ENCODE data around the gene HPX. TPM values are rescaled to one million over a fixed set of nuclear protein-coding genes. Genes with fewer than 3 reads are reported as not detected.
A peak's percentile ranks its signal among the peaks of the same experiment; 100 is the strongest.

The HPX gene
- total and polyA plus RNA-seq, 2 of the 13 experiments (the other 11 are each of a cell fraction or from before 2014, with no cell fraction given) = 9.2 to 57.4 TPM

GRCh38 chr11:6481012-6481923 lies 40.5 kb upstream of the HPX start, which contains the start of the genes ARFIP2 and TIMM10B (continued):
- TF ChIP-seq ZNF34 (CRISPR knock-in tag; IDR thresholded peaks at IDR 0.05; ENCODE audit: borderline replicate concordance) = 0 out of 2 replicates have a peak, but pooled peaks have one; percentile 32
- TF ChIP-seq YEATS2 (CRISPR knock-in tag; IDR thresholded peaks at IDR 0.05; ENCODE audit: borderline replicate concordance) = peak; percentile 91; the same call in 1 of the 2 replicates
- TF ChIP-seq TBL1XR1 (IDR thresholded peaks at IDR 0.05; ENCODE audit: borderline replicate concordance, low read length, partially characterized antibody) = no peak
- TF ChIP-seq NR1H2 (CRISPR knock-in tag; IDR thresholded peaks at IDR 0.05; ENCODE audit: borderline replicate concordance, low read depth) = peak; percentile 68; the same call in 1 of the 2 replicates
- TF ChIP-seq, protein P1, sequence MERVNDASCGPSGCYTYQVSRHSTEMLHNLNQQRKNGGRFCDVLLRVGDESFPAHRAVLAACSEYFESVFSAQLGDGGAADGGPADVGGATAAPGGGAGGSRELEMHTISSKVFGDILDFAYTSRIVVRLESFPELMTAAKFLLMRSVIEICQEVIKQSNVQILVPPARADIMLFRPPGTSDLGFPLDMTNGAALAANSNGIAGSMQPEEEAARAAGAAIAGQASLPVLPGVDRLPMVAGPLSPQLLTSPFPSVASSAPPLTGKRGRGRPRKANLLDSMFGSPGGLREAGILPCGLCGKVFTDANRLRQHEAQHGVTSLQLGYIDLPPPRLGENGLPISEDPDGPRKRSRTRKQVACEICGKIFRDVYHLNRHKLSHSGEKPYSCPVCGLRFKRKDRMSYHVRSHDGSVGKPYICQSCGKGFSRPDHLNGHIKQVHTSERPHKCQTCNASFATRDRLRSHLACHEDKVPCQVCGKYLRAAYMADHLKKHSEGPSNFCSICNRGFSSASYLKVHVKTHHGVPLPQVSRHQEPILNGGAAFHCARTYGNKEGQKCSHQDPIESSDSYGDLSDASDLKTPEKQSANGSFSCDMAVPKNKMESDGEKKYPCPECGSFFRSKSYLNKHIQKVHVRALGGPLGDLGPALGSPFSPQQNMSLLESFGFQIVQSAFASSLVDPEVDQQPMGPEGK (CRISPR knock-in tag; IDR thresholded peaks at IDR 0.05) = no peak
- TF ChIP-seq, protein P2, sequence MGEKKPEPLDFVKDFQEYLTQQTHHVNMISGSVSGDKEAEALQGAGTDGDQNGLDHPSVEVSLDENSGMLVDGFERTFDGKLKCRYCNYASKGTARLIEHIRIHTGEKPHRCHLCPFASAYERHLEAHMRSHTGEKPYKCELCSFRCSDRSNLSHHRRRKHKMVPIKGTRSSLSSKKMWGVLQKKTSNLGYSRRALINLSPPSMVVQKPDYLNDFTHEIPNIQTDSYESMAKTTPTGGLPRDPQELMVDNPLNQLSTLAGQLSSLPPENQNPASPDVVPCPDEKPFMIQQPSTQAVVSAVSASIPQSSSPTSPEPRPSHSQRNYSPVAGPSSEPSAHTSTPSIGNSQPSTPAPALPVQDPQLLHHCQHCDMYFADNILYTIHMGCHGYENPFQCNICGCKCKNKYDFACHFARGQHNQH (CRISPR knock-in tag; IDR thresholded peaks at IDR 0.05) = peak; percentile 79
- TF ChIP-seq ZNF530 (CRISPR knock-in tag; IDR thresholded peaks at IDR 0.05; ENCODE audit: low read depth) = no peak
- peak; percentile 49; the same call in 1 of the 2 replicates for TF ChIP-seq BRF2 (CRISPR knock-in tag; IDR thresholded peaks at IDR 0.05)
- TF ChIP-seq NFE2 (CRISPR knock-in tag; IDR thresholded peaks at IDR 0.05) = no peak
- TF ChIP-seq NR2C2 (CRISPR knock-in tag; IDR thresholded peaks at IDR 0.05; ENCODE audit: borderline replicate concordance) = peak; percentile 95
- TF ChIP-seq, protein P3, sequence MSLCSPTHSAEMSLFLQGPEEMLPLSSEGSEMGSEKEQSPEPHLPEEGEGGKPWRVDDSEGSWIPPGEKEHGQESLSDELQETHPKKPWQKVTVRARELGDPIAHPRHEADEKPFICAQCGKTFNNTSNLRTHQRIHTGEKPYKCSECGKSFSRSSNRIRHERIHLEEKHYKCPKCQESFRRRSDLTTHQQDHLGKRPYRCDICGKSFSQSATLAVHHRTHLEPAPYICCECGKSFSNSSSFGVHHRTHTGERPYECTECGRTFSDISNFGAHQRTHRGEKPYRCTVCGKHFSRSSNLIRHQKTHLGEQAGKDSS (CRISPR knock-in tag; IDR thresholded peaks at IDR 0.05; ENCODE audit: borderline replicate concordance, low read depth) = no peak
- TF ChIP-seq, protein P4, sequence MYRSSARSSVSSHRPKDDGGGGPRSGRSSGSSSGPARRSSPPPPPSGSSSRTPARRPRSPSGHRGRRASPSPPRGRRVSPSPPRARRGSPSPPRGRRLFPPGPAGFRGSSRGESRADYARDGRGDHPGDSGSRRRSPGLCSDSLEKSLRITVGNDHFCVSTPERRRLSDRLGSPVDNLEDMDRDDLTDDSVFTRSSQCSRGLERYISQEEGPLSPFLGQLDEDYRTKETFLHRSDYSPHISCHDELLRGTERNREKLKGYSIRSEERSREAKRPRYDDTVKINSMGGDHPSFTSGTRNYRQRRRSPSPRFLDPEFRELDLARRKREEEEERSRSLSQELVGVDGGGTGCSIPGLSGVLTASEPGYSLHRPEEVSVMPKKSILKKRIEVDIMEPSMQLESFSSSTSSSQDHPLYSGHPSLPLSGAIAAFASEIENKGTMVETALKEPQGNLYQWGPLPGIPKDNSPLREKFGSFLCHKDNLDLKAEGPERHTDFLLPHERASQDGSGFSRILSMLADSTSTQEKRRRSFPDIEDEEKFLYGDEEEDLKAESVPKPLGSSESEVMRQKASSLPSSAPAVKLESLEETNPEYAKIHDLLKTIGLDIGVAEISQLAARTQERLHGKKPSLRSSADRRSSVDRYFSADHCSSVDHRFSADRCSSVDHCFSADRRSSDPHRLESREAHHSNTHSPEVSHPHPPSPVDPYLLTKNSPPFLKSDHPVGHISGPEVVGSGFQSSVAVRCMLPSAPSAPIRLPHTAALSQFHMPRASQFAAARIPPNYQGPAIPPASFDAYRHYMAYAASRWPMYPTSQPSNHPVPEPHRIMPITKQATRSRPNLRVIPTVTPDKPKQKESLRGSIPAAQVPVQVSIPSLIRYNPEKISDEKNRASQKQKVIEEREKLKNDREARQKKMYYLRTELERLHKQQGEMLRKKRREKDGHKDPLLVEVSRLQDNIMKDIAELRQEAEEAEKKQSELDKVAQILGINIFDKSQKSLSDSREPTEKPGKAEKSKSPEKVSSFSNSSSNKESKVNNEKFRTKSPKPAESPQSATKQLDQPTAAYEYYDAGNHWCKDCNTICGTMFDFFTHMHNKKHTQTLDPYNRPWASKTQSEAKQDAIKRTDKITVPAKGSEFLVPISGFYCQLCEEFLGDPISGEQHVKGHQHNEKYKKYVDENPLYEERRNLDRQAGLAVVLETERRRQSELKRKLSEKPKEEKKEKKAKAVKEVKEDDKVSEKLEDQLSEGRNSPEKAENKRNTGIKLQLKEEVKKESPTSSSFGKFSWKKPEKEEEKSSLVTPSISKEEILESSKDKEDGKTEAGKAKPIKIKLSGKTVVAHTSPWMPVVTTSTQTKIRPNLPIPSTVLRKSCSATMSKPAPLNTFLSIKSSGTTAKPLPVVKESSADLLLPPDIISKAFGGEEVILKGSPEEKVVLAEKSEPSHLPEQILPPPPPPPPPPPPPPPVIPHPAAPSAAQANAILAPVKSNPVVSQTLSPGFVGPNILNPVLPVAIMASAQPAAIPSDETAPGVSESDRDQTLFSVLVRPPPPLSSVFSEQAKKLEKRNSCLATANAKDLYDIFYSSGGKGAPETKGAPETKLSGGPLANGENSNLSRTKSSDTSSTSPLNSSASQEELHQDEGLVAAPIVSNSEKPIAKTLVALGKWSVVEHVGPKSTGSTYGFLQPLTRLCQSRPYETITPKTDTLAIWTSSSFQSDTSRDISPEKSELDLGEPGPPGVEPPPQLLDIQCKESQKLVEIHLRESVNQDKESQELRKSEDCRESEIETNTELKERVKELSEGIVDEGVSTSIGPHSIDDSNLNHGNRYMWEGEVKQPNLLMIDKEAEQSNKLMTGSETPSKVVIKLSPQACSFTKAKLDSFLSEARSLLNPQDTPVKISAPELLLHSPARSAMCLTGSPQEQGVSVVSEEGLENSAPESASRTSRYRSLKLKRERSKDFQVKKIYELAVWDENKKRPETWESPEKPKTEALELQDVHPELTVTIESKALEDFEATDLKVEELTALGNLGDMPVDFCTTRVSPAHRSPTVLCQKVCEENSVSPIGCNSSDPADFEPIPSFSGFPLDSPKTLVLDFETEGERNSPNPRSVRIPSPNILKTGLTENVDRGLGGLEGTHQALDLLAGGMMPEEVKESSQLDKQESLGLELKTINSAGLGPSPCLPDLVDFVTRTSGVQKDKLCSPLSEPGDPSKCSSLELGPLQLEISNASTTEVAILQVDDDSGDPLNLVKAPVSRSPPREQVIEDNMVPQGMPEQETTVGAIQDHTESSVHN (CRISPR knock-in tag; IDR thresholded peaks at IDR 0.05) = no peak
- peak; percentile 84 for TF ChIP-seq FOXK1 (CRISPR knock-in tag; IDR thresholded peaks at IDR 0.05; ENCODE audit: borderline replicate concordance, low read depth)

Data from HepG2 (cell line).